Neural progenitor cell (in vitro differentiated cells): ENCODE data around the gene BDKRB2. TPM values are rescaled to one million over a fixed set of nuclear protein-coding genes. Genes with fewer than 3 reads are reported as not detected.

Experiments used
- DNase-seq: peaks from one replicate; pipeline ENCODE4 v3.0.0-alpha.2; 2016; ENCODE audit warnings: low spot score
- H2AFZ ChIP-seq: fragments of 200-600 bp; sonication (generic); replicated peaks from 2 replicates; pipeline ENCODE4 v1.6.1; 2016; ENCODE audit warnings: antibody characterized with exemption
- H3F3A ChIP-seq: fragments of 200-600 bp; sonication (generic); 2 replicates; pipeline ENCODE4 v1.6.1; 2016; ENCODE audit warnings: antibody characterized with exemption, low read depth
- H3K27ac ChIP-seq: fragments of 200-600 bp; sonication (generic); 2 replicates; pipeline ENCODE4 v1.5.1; 2016; ENCODE audit warnings: mild to moderate bottlenecking
- H3K27me3 ChIP-seq: fragments of 200-600 bp; sonication (generic); 2 replicates; pipeline ENCODE4 v1.6.1; 2016; ENCODE audit warnings: mild to moderate bottlenecking, moderate library complexity
- H3K36me3 ChIP-seq: fragments of 200-600 bp; sonication (generic); 2 replicates; pipeline ENCODE4 v1.5.1; 2016
- H3K4me1 ChIP-seq: fragments of 200-600 bp; sonication (generic); 2 replicates; pipeline ENCODE4 v1.6.1; 2016; ENCODE audit warnings: mixed run types
- H3K4me2 ChIP-seq: fragments of 200-600 bp; sonication (generic); 2 replicates; pipeline ENCODE4 v1.6.1; 2016
- H3K4me3 ChIP-seq: fragments of 200-600 bp; sonication (generic); 2 replicates; pipeline ENCODE4 v1.5.1; 2016
- H3K79me2 ChIP-seq: fragments of 200-600 bp; sonication (generic); 2 replicates; pipeline ENCODE4 v1.6.1; 2016; ENCODE audit warnings: low read depth
- H3K9ac ChIP-seq: fragments of 200-600 bp; sonication (generic); 2 replicates; pipeline ENCODE4 v1.6.1; 2016
- H3K9me3 ChIP-seq: fragments of 200-600 bp; sonication (generic); 2 replicates; pipeline ENCODE4 v1.5.1; 2016; ENCODE audit warnings: low read depth
- H4K20me1 ChIP-seq: fragments of 200-600 bp; sonication (generic); 2 replicates; pipeline ENCODE4 v1.6.1; 2016; ENCODE audit warnings: low read depth
- H3K27ac Mint-ChIP-seq: 3 replicates; pipeline ENCODE4 v1.8.0; 2021; ENCODE audit warnings: mixed read lengths
- H3K27me3 Mint-ChIP-seq: 2 replicates; pipeline ENCODE4 v1.8.0; 2022; ENCODE audit warnings: low read depth, mild to moderate bottlenecking, inconsistent platforms, moderate library complexity, mixed read lengths; ENCODE audit not compliant: insufficient read depth
- H3K36me3 Mint-ChIP-seq: 3 replicates; pipeline ENCODE4 v1.8.0; 2021; ENCODE audit warnings: mixed read lengths
- H3K4me1 Mint-ChIP-seq: 3 replicates; pipeline ENCODE4 v1.8.0; 2021; ENCODE audit warnings: mixed read lengths
- H3K4me3 Mint-ChIP-seq: 3 replicates; pipeline ENCODE4 v1.8.0; 2021; ENCODE audit warnings: mild to moderate bottlenecking, moderate library complexity, mixed read lengths
- H3K9me3 Mint-ChIP-seq: 3 replicates; pipeline ENCODE4 v1.8.0; 2020; ENCODE audit warnings: mixed read lengths
- CTCF ChIP-seq: fragments of 200-600 bp; sonication (generic); IDR thresholded peaks from 2 replicates; pipeline ENCODE4 v1.5.1; 2017; ENCODE audit warnings: antibody characterized with exemption, mild to moderate bottlenecking
- EZH2 ChIP-seq: fragments of 200-600 bp; sonication (generic); IDR thresholded peaks from 2 replicates; pipeline ENCODE4 v1.6.1; 2017; ENCODE audit warnings: antibody characterized with exemption, mild to moderate bottlenecking, moderate library complexity
- EZH2phosphoT487 ChIP-seq: fragments of 200-600 bp; sonication (generic); IDR thresholded peaks from 2 replicates; pipeline ENCODE4 v1.6.1; 2017; ENCODE audit warnings: antibody characterized with exemption
- total RNA-seq: library from RNA; depleted of rRNA; stranded (reverse); fragments of >200 nt; gene quantifications from 2 replicates; pipeline ENCODE4 v1.2.3, GENCODE V29; 2015; ENCODE audit warnings: low replicate concordance

Gene BDKRB2
- total RNA-seq, 1 donor from 2014 or later = 0.37 TPM

GRCh38 chr14:96221109-96221650, 16.5 kb downstream of the BDKRB2 start:
- no peak overlapping the region for H3K4me2 ChIP-seq
- DNase-seq = no peak
- no peaks in the 10 kb centered on the region for H3K9me3 ChIP-seq
- peaks cover 6% of the 10 kb centered on the region for H3K4me1 Mint-ChIP-seq
- H3K9ac ChIP-seq = no peak overlapping the region
- H3K27ac Mint-ChIP-seq = no peak overlapping the region
- H3K9me3 Mint-ChIP-seq = peaks cover 2% of the 10 kb centered on the region
- no peaks in the 10 kb centered on the region for H3F3A ChIP-seq
- H3K79me2 ChIP-seq = no peaks in the 10 kb centered on the region
- H3K4me3 ChIP-seq = no peak overlapping the region
- no peaks in the 10 kb centered on the region for H3K36me3 ChIP-seq
- no peaks in the 10 kb centered on the region for H3K4me1 ChIP-seq
- no peak overlapping the region for H2AFZ ChIP-seq
- no peaks in the 10 kb centered on the region for H3K36me3 Mint-ChIP-seq
- no peak overlapping the region for H3K4me3 Mint-ChIP-seq
- H3K27me3 Mint-ChIP-seq = no peaks in the 10 kb centered on the region
- TF ChIP-seq CTCF = no peak
- TF ChIP-seq EZH2 = no peak
- TF ChIP-seq EZH2phosphoT487 = no peak
- no peak overlapping the region for H3K27ac ChIP-seq
- H4K20me1 ChIP-seq = no peaks in the 10 kb centered on the region
- H3K27me3 ChIP-seq = no peaks in the 10 kb centered on the region

GRCh38 chr14:96221841-96222240, 17.2 kb downstream of the BDKRB2 start:
- Histone ChIP-seq H3K36me3 (no peaks in the 10 kb centered on the region), H3K4me2 (no peak overlapping the region), H3K27ac (no peak overlapping the region), H3K27me3 (no peaks in the 10 kb centered on the region), H3F3A (no peaks in the 10 kb centered on the region), H2AFZ (no peak overlapping the region), H3K9me3 (no peaks in the 10 kb centered on the region), H3K4me1 (no peaks in the 10 kb centered on the region), H4K20me1 (no peaks in the 10 kb centered on the region), H3K9ac (no peak overlapping the region), H3K4me3 (no peak overlapping the region), H3K79me2 (no peaks in the 10 kb centered on the region)
- no peak for TF ChIP-seq EZH2
- no peak for TF ChIP-seq EZH2phosphoT487
- no peaks in the 10 kb centered on the region for H3K27me3 Mint-ChIP-seq
- H3K27ac Mint-ChIP-seq = no peak overlapping the region
- no peak overlapping the region for H3K4me3 Mint-ChIP-seq
- no peak for DNase-seq
- H3K9me3 Mint-ChIP-seq = peaks cover 2% of the 10 kb centered on the region
- no peaks in the 10 kb centered on the region for H3K36me3 Mint-ChIP-seq
- peaks cover 6% of the 10 kb centered on the region for H3K4me1 Mint-ChIP-seq

- H3K4me2 ChIP-seq = no peak overlapping the region
- no peaks in the 10 kb centered on the region for H4K20me1 ChIP-seq
- Mint-ChIP-seq H3K27ac (no peak overlapping the region), H3K4me1 (peaks cover 6% of the 10 kb centered on the region), H3K36me3 (peaks cover 3% of the 10 kb centered on the region), H3K9me3 (peaks cover 13% of the 10 kb centered on the region), H3K4me3 (no peak overlapping the region), H3K27me3 (peaks cover 5% of the 10 kb centered on the region)
- no peak for DNase-seq
- no peaks in the 10 kb centered on the region for H3K4me1 ChIP-seq
- no peak overlapping the region for H3K9ac ChIP-seq
- TF ChIP-seq EZH2phosphoT487 (no peak), CTCF (no peak), EZH2 (no peak)
- no peaks in the 10 kb centered on the region for H3F3A ChIP-seq
- no peaks in the 10 kb centered on the region for H3K9me3 ChIP-seq
- no peak overlapping the region for H3K4me3 ChIP-seq
- H3K79me2 ChIP-seq = no peaks in the 10 kb centered on the region
- no peak overlapping the region for H3K27ac ChIP-seq
- no peak overlapping the region for H2AFZ ChIP-seq
- no peaks in the 10 kb centered on the region for H3K36me3 ChIP-seq
- H3K27me3 ChIP-seq = no peaks in the 10 kb centered on the region
Measured at GRCh38 chr14:96224480-96225096, 19.9 kb downstream of the BDKRB2 start.

GRCh38 chr14:96225213-96225612, 20.6 kb downstream of the BDKRB2 start:
- no peaks in the 10 kb centered on the region for H4K20me1 ChIP-seq
- H3K9ac ChIP-seq = no peak overlapping the region
- peak overlapping the region; percentile 6 for H3K27ac Mint-ChIP-seq
- H3K4me3 ChIP-seq = no peak overlapping the region
- H3F3A ChIP-seq = no peaks in the 10 kb centered on the region
- peaks cover 5% of the 10 kb centered on the region for H3K27me3 Mint-ChIP-seq
- H3K27ac ChIP-seq = no peak overlapping the region
- peaks cover 6% of the 10 kb centered on the region for H3K4me1 Mint-ChIP-seq
- no peaks in the 10 kb centered on the region for H3K9me3 ChIP-seq
- TF ChIP-seq EZH2phosphoT487 (no peak), CTCF (no peak), EZH2 (no peak)
- no peak overlapping the region for H3K4me2 ChIP-seq
- no peaks in the 10 kb centered on the region for H3K27me3 ChIP-seq
- H3K4me3 Mint-ChIP-seq = no peak overlapping the region
- no peak for DNase-seq
- H3K9me3 Mint-ChIP-seq = peaks cover 13% of the 10 kb centered on the region
- H2AFZ ChIP-seq = no peak overlapping the region
- H3K79me2 ChIP-seq = no peaks in the 10 kb centered on the region
- H3K36me3 ChIP-seq = no peaks in the 10 kb centered on the region
- H3K4me1 ChIP-seq = no peaks in the 10 kb centered on the region
- H3K36me3 Mint-ChIP-seq = peaks cover 3% of the 10 kb centered on the region
